Natural killer cell (primary cell): Measurements from ENCODE around the gene SLX1A. TPM values are rescaled to one million over a fixed set of nuclear protein-coding genes. Genes with fewer than 3 reads are reported as not detected.
"Not testable (repeated sequence)": the region's sequence is repeated elsewhere in the genome, so short reads cannot be mapped to it uniquely, and the experiment has no call there.

Experiments
- ATAC-seq, 3 donors: fragments of 150-1000 bp in 2 of 3; fragments of 200-7000 bp in 1 of 3; cut with Tn5 transposase; 1 replicate in 1 of 3; 2 replicates in 2 of 3; pipeline ENCODE4 v1.10.0; 2021; ENCODE audit warnings: mild to moderate bottlenecking in 2 of 3, moderate library complexity in 2 of 3
- DNase-seq, 2 donors: peaks; one replicate each; pipeline versions ENCODE4 v3.0.0 to v3.0.0-alpha.2; 2013 to 2021; ENCODE audit warnings: mixed read lengths in 1 of 2
- H3K27ac ChIP-seq: one replicate; pipeline ENCODE4 v1.5.1; 2013; ENCODE audit warnings: mild to moderate bottlenecking, low read length
- H3K27me3 ChIP-seq: one replicate; pipeline ENCODE4 v1.6.1; 2013; ENCODE audit warnings: low read length; ENCODE audit not compliant: control insufficient read depth, insufficient read depth
- H3K36me3 ChIP-seq: one replicate; pipeline ENCODE4 v1.6.1; 2013; ENCODE audit warnings: low read length; ENCODE audit not compliant: control insufficient read depth, insufficient read depth
- H3K4me1 ChIP-seq: one replicate; pipeline ENCODE4 v1.6.1; 2013; ENCODE audit warnings: low read length; ENCODE audit not compliant: control insufficient read depth, insufficient read depth
- H3K4me3 ChIP-seq: one replicate; pipeline ENCODE4 v1.5.1; 2013; ENCODE audit warnings: low read length
- H3K9me3 ChIP-seq: one replicate; pipeline ENCODE4 v1.6.1; 2013; ENCODE audit warnings: low read length; ENCODE audit not compliant: control insufficient read depth, insufficient read depth
- H3K27ac Mint-ChIP-seq, 2 donors: one replicate each; pipeline ENCODE4 v1.8.0; 2022; ENCODE audit warnings: mild to moderate bottlenecking in 2 of 2, mixed read lengths in 2 of 2, moderate library complexity in 1 of 2
- H3K27me3 Mint-ChIP-seq, 2 donors: one replicate each; pipeline ENCODE4 v1.8.0; 2022; ENCODE audit warnings: low read depth in 2 of 2, mixed read lengths in 2 of 2
- H3K36me3 Mint-ChIP-seq: one replicate; pipeline ENCODE4 v1.8.0; 2022; ENCODE audit warnings: mixed read lengths
- H3K4me1 Mint-ChIP-seq, 2 donors: one replicate each; pipeline ENCODE4 v1.8.0; 2022; ENCODE audit warnings: mixed read lengths in 2 of 2
- H3K4me3 Mint-ChIP-seq: one replicate; pipeline ENCODE4 v1.8.0; 2022; ENCODE audit warnings: mild to moderate bottlenecking, moderate library complexity, mixed read lengths
- H3K9me3 Mint-ChIP-seq, 2 donors: one replicate each; pipeline ENCODE4 v1.8.0; 2022; ENCODE audit warnings: mixed read lengths in 2 of 2
- WGBS: methylation state at CpG from one replicate; pipeline ENCODE4 v1.1.7; 2013; ENCODE audit warnings: missing lambda C conversion rate; ENCODE audit not compliant: insufficient coverage; 5-methylcytosine and 5-hydroxymethylcytosine counted together
- intact Hi-C: fragments of 100-400 bp; cut with micrococcal nuclease; formaldehyde crosslinking; loops from one replicate; pipeline ENCODE4 v1.14.2; 2022
- total RNA-seq, 4 donors: library from RNA; stranded (reverse); fragments of 120-200 nt in 1 of 4; gene quantifications; one replicate each; pipeline versions ENCODE4 v1.2.3 to v1.2.4, GENCODE V29; 2013 to 2022
- TF ChIP-seq, protein P1 (sequence below): fragments of 200-600 bp; IDR thresholded peaks from one replicate; pipeline ENCODE4 v1.8.0; 2022; ENCODE audit warnings: antibody characterized with exemption

SLX1A gene
- 100 to 1,000 TPM in 2 of 3 donors, 10 to 100 TPM in 1; 78.1 to 132 (median 109) TPM for total RNA-seq
- total RNA-seq (2013) = 52.7 TPM

DNA sequence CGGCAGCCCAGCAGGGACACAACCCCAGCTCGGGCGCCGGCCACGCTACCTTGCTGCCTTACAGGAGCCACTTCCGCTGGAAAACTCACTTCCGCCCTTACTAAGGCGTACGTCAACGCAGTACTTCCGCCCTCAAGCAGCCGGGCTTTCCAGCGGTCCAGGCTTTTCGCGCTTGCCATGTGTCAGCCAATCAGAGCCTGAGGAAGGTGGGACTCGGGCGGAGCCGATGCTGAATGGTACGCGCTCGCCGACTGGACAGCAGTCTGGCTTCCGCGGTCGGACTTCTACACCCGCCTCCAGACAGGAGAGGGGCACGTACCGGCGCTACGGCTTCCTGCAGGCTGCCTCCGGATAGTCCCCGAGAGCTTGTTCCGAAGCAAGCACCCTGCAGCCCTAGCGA, at the start of gene SLX1A, which contains the start of gene BOLA2B:
SLX1A (plus strand) TSS at position 261 of the 400 bp plus-strand sequence. CDS start 210 bp downstream, outside the sequence.
BOLA2B (minus strand) TSS at position 52 of the 400 bp plus-strand sequence. CDS start 71 bp downstream, outside the sequence.
- H3K4me3 ChIP-seq = peak within 1 kb of the TSS; percentile 33
- peak; percentile 86 to 96 (median 88) for ATAC-seq
- H3K4me3 Mint-ChIP-seq, H3K4me1 Mint-ChIP-seq, H3K9me3 Mint-ChIP-seq, H3K27ac ChIP-seq, H3K36me3 Mint-ChIP-seq, H3K4me1 ChIP-seq, H3K27me3 Mint-ChIP-seq, H3K27ac Mint-ChIP-seq, intact Hi-C loops, H3K27me3 ChIP-seq, H3K9me3 ChIP-seq, DNase-seq, H3K36me3 ChIP-seq: not testable (repeated sequence)
- WGBS = no CpG with 5 or more reads among the region's 34 CpGs

DNA sequence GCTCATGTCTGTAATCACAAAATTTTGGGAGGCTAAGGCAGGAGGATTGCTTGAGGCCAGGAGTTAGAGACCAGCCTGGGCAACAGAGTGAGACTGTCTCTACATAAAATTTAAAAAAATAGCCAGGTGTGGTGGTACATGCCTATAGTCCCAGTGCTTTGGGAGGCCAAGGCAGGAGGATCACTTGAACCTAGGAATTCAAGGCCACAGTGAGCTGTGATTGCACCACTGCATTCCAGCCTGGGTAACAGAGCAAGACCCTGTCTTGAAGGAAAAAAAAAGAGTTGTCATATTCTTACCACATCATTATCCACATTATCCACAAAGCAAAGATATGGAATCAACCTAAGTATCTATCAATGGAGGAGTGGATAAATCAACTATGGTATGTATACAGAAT, 49.7 kb upstream of the SLX1A start:
- Histone ChIP-seq H3K4me3 (no peak overlapping the region), H3K27me3 (no peaks in the 10 kb centered on the region), H3K27ac (no peak overlapping the region), H3K9me3 (peaks cover under 1% of the 10 kb centered on the region), H3K36me3 (no peaks in the 10 kb centered on the region), H3K4me1 (peaks cover 8% of the 10 kb centered on the region)
- H3K27ac Mint-ChIP-seq = no peak overlapping the region
- H3K9me3 Mint-ChIP-seq = no peaks in the 10 kb centered on the region
- TF ChIP-seq, protein P1, sequence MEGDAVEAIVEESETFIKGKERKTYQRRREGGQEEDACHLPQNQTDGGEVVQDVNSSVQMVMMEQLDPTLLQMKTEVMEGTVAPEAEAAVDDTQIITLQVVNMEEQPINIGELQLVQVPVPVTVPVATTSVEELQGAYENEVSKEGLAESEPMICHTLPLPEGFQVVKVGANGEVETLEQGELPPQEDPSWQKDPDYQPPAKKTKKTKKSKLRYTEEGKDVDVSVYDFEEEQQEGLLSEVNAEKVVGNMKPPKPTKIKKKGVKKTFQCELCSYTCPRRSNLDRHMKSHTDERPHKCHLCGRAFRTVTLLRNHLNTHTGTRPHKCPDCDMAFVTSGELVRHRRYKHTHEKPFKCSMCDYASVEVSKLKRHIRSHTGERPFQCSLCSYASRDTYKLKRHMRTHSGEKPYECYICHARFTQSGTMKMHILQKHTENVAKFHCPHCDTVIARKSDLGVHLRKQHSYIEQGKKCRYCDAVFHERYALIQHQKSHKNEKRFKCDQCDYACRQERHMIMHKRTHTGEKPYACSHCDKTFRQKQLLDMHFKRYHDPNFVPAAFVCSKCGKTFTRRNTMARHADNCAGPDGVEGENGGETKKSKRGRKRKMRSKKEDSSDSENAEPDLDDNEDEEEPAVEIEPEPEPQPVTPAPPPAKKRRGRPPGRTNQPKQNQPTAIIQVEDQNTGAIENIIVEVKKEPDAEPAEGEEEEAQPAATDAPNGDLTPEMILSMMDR = no peak
- peaks cover 13 to 14% of the 10 kb centered on the region in 2 donors for H3K4me1 Mint-ChIP-seq
- peaks cover 0 to under 1% of the 10 kb centered on the region in 2 donors for H3K27me3 Mint-ChIP-seq
- no peak overlapping the region for H3K4me3 Mint-ChIP-seq
- no peak for DNase-seq
- no peaks in the 10 kb centered on the region for H3K36me3 Mint-ChIP-seq
- intact Hi-C loops = no loop called here
- ATAC-seq = no peak

DNA sequence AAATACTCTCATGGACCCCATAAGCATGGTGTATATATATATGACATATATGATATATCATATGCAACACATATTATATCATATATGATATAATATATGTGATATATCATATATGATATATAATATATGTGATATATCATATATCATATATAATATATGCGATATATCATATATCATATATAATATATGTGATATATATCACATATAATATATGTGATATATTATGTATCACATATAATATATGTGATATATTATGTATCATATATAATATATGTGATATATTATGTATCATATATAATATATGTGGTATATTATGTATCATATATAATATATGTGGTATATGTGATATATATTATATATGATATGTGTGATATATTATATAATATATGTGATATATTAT, 48.8 kb upstream of the SLX1A start:
- Histone ChIP-seq H3K4me3 (no peak overlapping the region), H3K4me1 (peaks cover 8% of the 10 kb centered on the region), H3K27me3 (no peaks in the 10 kb centered on the region), H3K36me3 (no peaks in the 10 kb centered on the region), H3K9me3 (peaks cover 7% of the 10 kb centered on the region), H3K27ac (no peak overlapping the region)
- ATAC-seq (no peak), DNase-seq (no peak)
- Mint-ChIP-seq H3K27ac (no peak overlapping the region), H3K27me3 (no peaks in the 10 kb centered on the region), H3K36me3 (peaks cover 9% of the 10 kb centered on the region), H3K4me3 (no peak overlapping the region), H3K4me1 (peaks cover 10 to 14% of the 10 kb centered on the region in 2 donors), H3K9me3 (peaks cover 2 to 3% of the 10 kb centered on the region in 2 donors)
- intact Hi-C loops = no loop called here
- no CpG with 5 or more reads among the region's 1 CpG for WGBS
- TF ChIP-seq, protein P1 = no peak

DNA sequence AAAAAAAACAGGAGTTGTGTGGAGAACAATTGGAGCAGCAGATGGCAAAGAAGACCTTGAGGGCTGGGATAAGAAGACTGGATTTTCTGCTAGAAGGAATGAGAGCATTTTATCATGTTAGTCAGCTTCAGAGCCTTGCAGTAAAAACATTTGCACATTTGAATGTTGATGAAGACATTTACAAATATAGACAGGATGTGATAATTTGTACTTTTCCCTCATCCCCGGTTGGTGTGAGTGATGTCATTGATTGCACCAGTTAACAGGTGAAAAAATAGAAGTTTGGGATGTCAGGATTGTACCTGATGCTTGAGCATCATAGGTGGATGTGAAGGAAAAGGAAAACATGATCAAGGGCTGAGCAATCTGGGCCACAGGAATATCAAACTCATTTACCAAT, 48.0 kb upstream of the SLX1A start:
- Mint-ChIP-seq H3K27me3 (no peaks in the 10 kb centered on the region), H3K4me3 (no peak overlapping the region), H3K36me3 (peaks cover 9% of the 10 kb centered on the region), H3K27ac (no peak overlapping the region), H3K4me1 (peaks cover 8 to 14% of the 10 kb centered on the region in 2 donors), H3K9me3 (peaks cover 2 to 3% of the 10 kb centered on the region in 2 donors)
- Histone ChIP-seq H3K4me1 (peaks cover 11% of the 10 kb centered on the region), H3K4me3 (no peak overlapping the region), H3K9me3 (peaks cover 11% of the 10 kb centered on the region), H3K27ac (no peak overlapping the region), H3K27me3 (no peaks in the 10 kb centered on the region), H3K36me3 (no peaks in the 10 kb centered on the region)
- no peak for ATAC-seq
- 14% methylated on average over 1 of the region's 1 CpG for WGBS
- intact Hi-C loops = no loop called here
- DNase-seq = no peak
- TF ChIP-seq, protein P1 = no peak
